ENCODE data around the gene ARL4C. TPM values are rescaled to one million over a fixed set of nuclear protein-coding genes. Genes with fewer than 3 reads are reported as not detected.
A peak's percentile ranks its signal among the peaks of the same experiment; 100 is the strongest.
"Not testable (repeated sequence)": the region's sequence is repeated elsewhere in the genome, so short reads cannot be mapped to it uniquely, and the experiment has no call there.

ARL4C gene
- total RNA-seq, 1 donor from 2014 or later: 10.7 TPM

DNA sequence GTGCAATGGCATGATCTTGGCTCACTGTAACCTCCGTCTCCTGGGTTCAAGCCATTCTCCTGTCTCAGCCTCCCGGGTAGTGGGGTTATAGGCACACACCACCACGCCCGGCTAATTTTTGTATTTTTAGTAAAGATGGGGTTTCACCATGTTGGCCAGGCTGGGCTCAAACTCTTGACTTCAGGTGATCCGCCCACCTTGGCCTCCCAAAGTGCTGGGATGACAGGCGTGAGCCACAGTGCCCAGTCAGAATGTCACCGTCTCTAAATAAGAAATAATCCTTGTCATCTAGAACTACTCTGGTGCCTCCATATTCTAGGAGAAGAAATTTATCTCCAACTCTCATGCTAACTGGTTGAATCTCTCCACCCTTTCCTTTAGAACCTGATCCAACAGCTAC, 41.6 kb downstream of the ARL4C start:
- DNase-seq (ENCODE audit: low spot score); intact Hi-C loops (cut with DNase I); ATAC-seq: not testable (repeated sequence)

DNA sequence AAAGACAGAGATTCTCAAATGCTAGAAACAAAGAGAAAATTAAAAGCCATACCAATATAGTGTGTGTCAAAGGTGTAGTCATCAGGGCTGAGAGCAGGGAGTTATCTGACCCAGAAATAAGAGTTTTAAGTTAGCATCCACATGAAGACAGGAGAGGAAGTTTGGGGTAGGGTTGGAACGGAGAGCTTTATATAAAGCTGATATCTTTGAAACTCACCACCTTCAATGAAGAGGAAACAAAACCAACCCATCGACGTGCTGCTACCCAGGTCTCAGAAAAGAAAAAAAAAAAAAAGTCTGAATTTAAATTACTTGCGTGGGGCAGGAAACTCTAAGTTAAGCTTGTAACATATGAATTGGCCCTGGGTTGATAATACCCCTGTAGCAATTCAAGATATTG, 42.4 kb downstream of the ARL4C start:
- DNase-seq (ENCODE audit: low spot score): no peak

DNA sequence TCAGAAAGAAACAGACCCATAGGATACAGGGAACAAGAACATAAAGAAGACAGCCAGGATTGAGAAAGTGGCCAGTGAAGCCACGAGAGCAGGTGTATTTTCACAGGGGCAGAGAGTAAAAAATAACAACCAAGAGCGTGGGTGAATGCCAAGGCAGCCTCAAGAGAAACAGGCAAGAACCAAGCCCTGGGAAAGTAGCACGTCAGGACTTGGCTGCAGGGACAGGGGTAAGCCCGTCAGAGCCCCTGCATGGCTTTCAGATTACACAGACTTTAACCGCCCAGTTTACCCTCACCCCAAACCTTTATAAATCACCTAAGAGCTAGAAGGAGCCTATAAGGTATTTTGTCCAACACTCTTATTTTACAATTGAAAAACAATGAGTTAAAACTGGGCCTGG, 43.7 kb downstream of the ARL4C start:
- no peak for DNase-seq (ENCODE audit: low spot score)
- intact Hi-C loops (cut with DNase I): no loop called here
- no peak for ATAC-seq

More for the DNA sequence above, 42.4 kb downstream of the ARL4C start:
- intact Hi-C loops (cut with DNase I): no loop called here
- no peak for ATAC-seq

DNA sequence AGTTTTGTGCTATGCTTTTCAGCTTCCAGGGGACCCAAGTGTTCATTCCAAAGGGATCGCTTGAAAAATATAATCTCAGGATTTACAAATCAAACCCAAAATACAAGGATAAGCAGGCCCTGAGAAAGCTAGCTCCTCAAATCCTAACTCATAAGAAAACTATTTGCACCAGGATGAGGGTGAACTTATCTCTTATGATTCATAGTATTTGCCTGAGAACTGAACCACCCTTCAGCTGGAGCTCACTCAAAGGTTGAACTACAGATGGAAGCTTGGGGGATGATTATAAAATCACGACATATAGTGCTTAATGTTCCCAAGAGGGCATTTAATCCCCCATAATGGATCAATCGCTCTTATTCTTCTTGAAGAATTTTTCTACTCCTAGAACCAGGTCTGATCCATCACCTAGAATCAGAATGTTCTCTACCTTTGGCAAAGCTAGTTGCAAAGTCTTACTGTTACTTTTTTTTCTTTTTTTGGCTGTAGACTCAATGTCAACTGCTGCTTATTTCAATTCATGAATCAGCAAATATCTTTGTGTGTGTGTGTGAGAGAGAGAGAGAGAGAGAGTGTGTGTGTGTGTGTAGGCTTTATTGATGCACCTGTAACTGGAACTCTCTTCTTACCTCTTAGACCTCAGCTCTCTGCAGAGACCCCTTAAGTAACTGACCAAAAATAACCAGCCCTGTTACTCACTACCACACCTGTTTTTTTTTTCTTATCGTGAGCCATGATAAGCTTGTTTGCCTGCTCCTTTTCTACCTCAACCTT, 44.8 kb downstream of the ARL4C start:
- DNase-seq (ENCODE audit: low spot score) (no peak), ATAC-seq (no peak)
- intact Hi-C loops (cut with DNase I): no loop called here

DNA sequence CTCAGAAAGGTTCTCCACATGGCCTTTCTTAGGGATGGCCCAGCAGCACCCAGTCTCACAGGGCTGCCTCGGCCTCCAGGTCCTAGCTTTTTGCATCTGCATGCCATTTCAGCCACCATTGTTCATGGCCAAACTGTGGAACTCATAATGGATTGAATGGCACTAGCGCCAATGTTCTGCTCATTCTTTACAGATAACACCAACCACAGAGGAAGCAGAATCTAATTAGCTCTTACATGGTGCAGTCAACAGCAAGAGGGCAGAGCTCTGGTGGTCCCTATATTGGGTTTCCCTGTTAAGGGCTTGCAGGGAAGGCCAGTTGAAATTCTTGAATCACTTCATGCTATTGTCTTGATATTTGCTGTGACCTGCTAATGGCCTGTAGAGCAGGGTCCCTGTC, 45.6 kb downstream of the ARL4C start:
- DNase-seq (ENCODE audit: low spot score): no peak
- ATAC-seq: no peak
- intact Hi-C loops (cut with DNase I): no loop called here

DNA sequence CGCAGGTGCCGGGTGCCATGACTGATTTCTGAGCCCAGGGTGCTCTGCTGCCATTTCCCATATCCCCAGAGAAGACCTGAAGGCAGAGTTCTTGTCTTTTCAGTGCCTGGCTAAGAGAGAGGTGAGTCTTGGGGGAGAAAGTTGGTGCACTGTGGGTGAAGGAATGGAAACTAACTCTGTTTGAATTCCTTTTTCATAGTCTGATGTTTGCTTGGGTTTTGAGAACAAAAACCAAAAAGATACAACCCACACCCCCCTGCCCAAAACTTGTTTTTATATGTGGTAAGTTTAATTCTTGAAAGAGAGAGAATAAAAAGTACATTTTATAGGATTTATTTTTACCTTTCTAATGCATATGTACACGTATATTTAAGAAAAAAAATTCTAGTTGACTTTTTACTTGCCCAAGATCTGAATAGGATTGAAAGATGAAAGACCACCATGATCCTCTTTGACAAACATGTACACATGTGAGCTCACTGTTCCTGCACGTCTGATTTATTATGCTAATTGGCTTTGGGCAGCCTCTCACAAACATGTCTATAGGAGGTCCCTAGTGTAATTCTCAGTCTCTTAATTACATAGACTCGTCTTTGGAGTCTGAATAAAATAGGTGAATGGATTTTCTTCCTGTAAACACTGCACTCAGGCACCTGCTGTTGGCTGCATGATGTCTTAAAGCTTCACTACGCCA, 46.3 kb downstream of the ARL4C start:
- intact Hi-C loops (cut with DNase I): no loop called here
- DNase-seq (ENCODE audit: low spot score) (no peak), ATAC-seq (no peak)

- ATAC-seq (no peak), DNase-seq (ENCODE audit: low spot score) (no peak)
- intact Hi-C loops (cut with DNase I): no loop called here
Measured at GRCh38 chr2:234448506-234449184, 48.2 kb downstream of the ARL4C start.

- DNase-seq (ENCODE audit: low spot score): no peak
- intact Hi-C loops (cut with DNase I): no loop called here
- ATAC-seq: no peak
Measured at GRCh38 chr2:234447963-234448362, 48.9 kb downstream of the ARL4C start.

- ATAC-seq: no peak
- intact Hi-C loops (cut with DNase I): no loop called here
- no peak for DNase-seq (ENCODE audit: low spot score)
Measured at GRCh38 chr2:234447189-234447588, 49.7 kb downstream of the ARL4C start.

GRCh38 chr2:234446404-234447076, 50.3 kb downstream of the ARL4C start:
- ATAC-seq (peak; percentile 93), DNase-seq (ENCODE audit: low spot score) (no peak)
- intact Hi-C loops (cut with DNase I): no loop called here

DNA sequence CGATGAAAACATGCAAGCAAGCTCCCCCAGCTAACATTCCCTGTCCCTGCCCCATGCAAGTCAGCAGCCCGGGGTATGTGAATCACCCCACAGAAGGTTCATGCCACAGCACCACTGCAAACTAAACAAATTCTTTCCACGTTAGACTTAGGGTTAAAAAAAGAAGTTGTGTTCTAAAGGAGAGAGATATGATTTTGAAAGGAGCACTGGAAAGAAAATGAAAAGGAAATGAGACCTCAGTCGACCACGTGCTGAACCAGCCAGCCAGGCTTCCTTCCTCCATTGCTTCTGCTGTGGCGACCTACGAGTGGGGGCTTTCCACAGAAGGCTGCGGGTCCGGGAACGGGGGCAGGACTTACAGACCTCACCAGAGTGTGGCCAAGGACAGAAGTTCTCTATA, 52.0 kb downstream of the ARL4C start:
- DNase-seq (ENCODE audit: low spot score) (peak; percentile 67), ATAC-seq (peak; percentile 36)
- intact Hi-C loops (cut with DNase I): no loop called here

- intact Hi-C loops (cut with DNase I): no loop called here
- no peak for ATAC-seq
- DNase-seq (ENCODE audit: low spot score): no peak
Measured at GRCh38 chr2:234444242-234444730, 52.6 kb downstream of the ARL4C start.
